Keratinocyte (primary cell): ENCODE results near the gene NLRC3. TPM values are rescaled to one million over a fixed set of nuclear protein-coding genes. Genes with fewer than 3 reads are reported as not detected.

Experiments used
- DNase-seq: peaks from one replicate; pipeline ENCODE4 v3.0.0-alpha.2; 2011; ENCODE audit warnings: low read depth, missing footprints, low spot score
- FAIRE-seq: peaks from 2 replicates; lab custom pipeline; 2011; peaks lifted over from hg19 to GRCh38; lab: Jason Lieb, UNC
- H2AFZ ChIP-seq: 2 replicates; pipeline ENCODE4 v1.6.0; 2012; ENCODE audit warnings: low read length, control low read depth, inconsistent platforms; ENCODE audit not compliant: control insufficient read depth
- H3K27ac ChIP-seq: 2 replicates; pipeline ENCODE4 v1.5.1; 2011; ENCODE audit warnings: low read length; ENCODE audit not compliant: control insufficient read depth, insufficient read depth
- H3K27me3 ChIP-seq: 3 replicates; pipeline ENCODE4 v1.6.0; 2011; ENCODE audit warnings: low read length; ENCODE audit not compliant: control insufficient read depth, insufficient read depth; ENCODE audit errors: extremely low read depth
- H3K36me3 ChIP-seq, 2 experiments: 2 replicates in 1 of 2; 3 replicates in 1 of 2; pipeline ENCODE4 v1.5.1; 2011; ENCODE audit warnings: low read length in 2 of 2, mild to moderate bottlenecking in 1 of 2; ENCODE audit not compliant: control insufficient read depth in 2 of 2, insufficient read depth in 2 of 2; ENCODE audit errors: extremely low read depth in 1 of 2
- H3K4me1 ChIP-seq: 3 replicates; pipeline ENCODE4 v1.5.1; 2011; ENCODE audit warnings: low read length; ENCODE audit not compliant: control insufficient read depth, insufficient read depth; ENCODE audit errors: extremely low read depth
- H3K4me2 ChIP-seq: 3 replicates; pipeline ENCODE4 v1.6.0; 2011; ENCODE audit warnings: low read depth, low read length; ENCODE audit not compliant: control insufficient read depth, insufficient read depth; ENCODE audit errors: extremely low read depth
- H3K4me3 ChIP-seq, 3 experiments: fragments of 200-600 bp in 1 of 3; sonication (generic) in 1 of 3; 2 replicates in 2 of 3; 3 replicates in 1 of 3; pipeline ENCODE4 v1.5.1; 2011 to 2016; ENCODE audit warnings: low read length in 3 of 3, mild to moderate bottlenecking in 3 of 3, control low read depth in 2 of 3, inconsistent platforms in 1 of 3, low read depth in 1 of 3, mixed read lengths in 1 of 3, mixed run types in 1 of 3, moderate library complexity in 1 of 3; ENCODE audit not compliant: control insufficient read depth in 2 of 3, insufficient read depth in 2 of 3; ENCODE audit errors: extremely low read depth in 1 of 3
- H3K79me2 ChIP-seq: 2 replicates; pipeline ENCODE4 v1.6.0; 2012; ENCODE audit warnings: low read length; ENCODE audit not compliant: control insufficient read depth, insufficient read depth
- H3K9ac ChIP-seq: 3 replicates; pipeline ENCODE4 v1.6.0; 2011; ENCODE audit warnings: low read length; ENCODE audit not compliant: control insufficient read depth, insufficient read depth; ENCODE audit errors: extremely low read depth
- H3K9me1 ChIP-seq: 3 replicates; pipeline ENCODE4 v1.6.0; 2011; ENCODE audit warnings: low read length; ENCODE audit not compliant: control insufficient read depth, insufficient read depth; ENCODE audit errors: extremely low read depth
- H3K9me3 ChIP-seq: 2 replicates; pipeline ENCODE4 v1.5.1; 2012; ENCODE audit warnings: low read depth, low read length; ENCODE audit not compliant: control insufficient read depth
- H4K20me1 ChIP-seq: 3 replicates; pipeline ENCODE4 v1.6.0; 2011; ENCODE audit warnings: low read length; ENCODE audit not compliant: control insufficient read depth, insufficient read depth; ENCODE audit errors: extremely low read depth
- EZH2 ChIP-seq: IDR thresholded peaks from one replicate; pipeline ENCODE4 v1.6.1; 2012; ENCODE audit warnings: inconsistent platforms, mild to moderate bottlenecking, low read length, moderate library complexity
- dilution Hi-C: fragments of 300-500 bp; cut with MboI; formaldehyde crosslinking; loops from one replicate; pipeline ENCODE4 v1.7.0; 2020; ENCODE audit warnings: low sequenced_read_pairs; ENCODE audit not compliant: extremely low pct_ligation_motif_present
- polyA plus RNA-seq, 5 experiments: library from polyadenylated mRNA; depleted of rRNA in 3 of 5; stranded (reverse) in 3 of 5; stranded (forward) in 1 of 5; unstranded in 1 of 5; fragments of >200 nt; gene quantifications; 1 replicate in 1 of 5; 2 replicates in 3 of 5; 3 replicates in 1 of 5; pipeline versions ENCODE4 v1.2.1 to v1.2.3, GENCODE V29; 2011 to 2012; ENCODE audit warnings: missing spikeins in 2 of 5, low read depth in 1 of 5, low replicate concordance in 1 of 5
- TF ChIP-seq, protein P1 (sequence below), 3 experiments: IDR thresholded peaks in 1 of 3; conservative IDR thresholded peaks in 1 of 3; optimal IDR thresholded peaks in 1 of 3; 2 replicates in 2 of 3; 3 replicates in 1 of 3; pipeline versions ENCODE3 to v1.5.1; 2011; ENCODE audit warnings: low read length in 3 of 3, mild to moderate bottlenecking in 3 of 3, moderate library complexity in 2 of 3, control low read depth in 1 of 3, inconsistent platforms in 1 of 3; ENCODE audit not compliant: insufficient read depth in 2 of 3; ENCODE audit errors: extremely low read depth in 1 of 3

Gene NLRC3
- polyA plus RNA-seq, 1 donor (not counting 4 experiments of a cell fraction or from before 2014, with no cell fraction given) = not detected

DNA sequence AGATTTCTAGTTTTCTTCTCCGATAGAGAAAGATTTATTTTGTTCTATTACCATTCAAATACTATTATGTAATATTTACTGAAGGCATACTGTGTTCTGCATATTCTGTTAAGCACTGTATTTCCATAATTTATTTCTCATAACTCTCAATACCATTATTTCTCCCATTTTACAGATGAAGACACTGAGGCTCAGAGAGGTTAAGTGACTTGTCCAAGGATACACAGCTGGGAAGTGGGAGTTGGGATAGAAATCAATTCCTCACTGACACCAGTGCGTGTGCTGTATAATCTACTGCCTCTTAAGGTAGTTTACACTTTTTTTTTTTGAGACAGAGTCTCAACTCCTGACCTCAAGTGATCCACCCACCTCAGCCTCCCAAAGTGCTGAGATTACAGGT, 7.4 kb downstream of the NLRC3 start:
- no peaks in the 10 kb centered on the region for H3K9me1 ChIP-seq
- dilution Hi-C loops = no loop called here
- H3K9me3 ChIP-seq = peaks cover 4% of the 10 kb centered on the region
- no peak for FAIRE-seq
- no peak overlapping the region for H3K27ac ChIP-seq
- H2AFZ ChIP-seq = no peak overlapping the region
- TF ChIP-seq, protein P1, sequence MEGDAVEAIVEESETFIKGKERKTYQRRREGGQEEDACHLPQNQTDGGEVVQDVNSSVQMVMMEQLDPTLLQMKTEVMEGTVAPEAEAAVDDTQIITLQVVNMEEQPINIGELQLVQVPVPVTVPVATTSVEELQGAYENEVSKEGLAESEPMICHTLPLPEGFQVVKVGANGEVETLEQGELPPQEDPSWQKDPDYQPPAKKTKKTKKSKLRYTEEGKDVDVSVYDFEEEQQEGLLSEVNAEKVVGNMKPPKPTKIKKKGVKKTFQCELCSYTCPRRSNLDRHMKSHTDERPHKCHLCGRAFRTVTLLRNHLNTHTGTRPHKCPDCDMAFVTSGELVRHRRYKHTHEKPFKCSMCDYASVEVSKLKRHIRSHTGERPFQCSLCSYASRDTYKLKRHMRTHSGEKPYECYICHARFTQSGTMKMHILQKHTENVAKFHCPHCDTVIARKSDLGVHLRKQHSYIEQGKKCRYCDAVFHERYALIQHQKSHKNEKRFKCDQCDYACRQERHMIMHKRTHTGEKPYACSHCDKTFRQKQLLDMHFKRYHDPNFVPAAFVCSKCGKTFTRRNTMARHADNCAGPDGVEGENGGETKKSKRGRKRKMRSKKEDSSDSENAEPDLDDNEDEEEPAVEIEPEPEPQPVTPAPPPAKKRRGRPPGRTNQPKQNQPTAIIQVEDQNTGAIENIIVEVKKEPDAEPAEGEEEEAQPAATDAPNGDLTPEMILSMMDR (optimal IDR thresholded peaks at IDR 0.05 in 1 of 3, IDR thresholded peaks at IDR 0.05 in 1 of 3, conservative IDR thresholded peaks at IDR 0.05 in 1 of 3; ENCODE audit: extremely low read depth in 1 of 3, insufficient read depth in 2 of 3, low read length in 3 of 3) = no peak
- TF ChIP-seq EZH2 = no peak
- H3K9ac ChIP-seq = no peak overlapping the region
- H4K20me1 ChIP-seq = no peaks in the 10 kb centered on the region
- no peak overlapping the region for H3K4me2 ChIP-seq
- no peaks in the 10 kb centered on the region for H3K36me3 ChIP-seq
- no peak for DNase-seq
- no peaks in the 10 kb centered on the region for H3K79me2 ChIP-seq
- H3K27me3 ChIP-seq = no peaks in the 10 kb centered on the region
- no peak overlapping the region for H3K4me3 ChIP-seq
- H3K4me1 ChIP-seq = no peaks in the 10 kb centered on the region

DNA sequence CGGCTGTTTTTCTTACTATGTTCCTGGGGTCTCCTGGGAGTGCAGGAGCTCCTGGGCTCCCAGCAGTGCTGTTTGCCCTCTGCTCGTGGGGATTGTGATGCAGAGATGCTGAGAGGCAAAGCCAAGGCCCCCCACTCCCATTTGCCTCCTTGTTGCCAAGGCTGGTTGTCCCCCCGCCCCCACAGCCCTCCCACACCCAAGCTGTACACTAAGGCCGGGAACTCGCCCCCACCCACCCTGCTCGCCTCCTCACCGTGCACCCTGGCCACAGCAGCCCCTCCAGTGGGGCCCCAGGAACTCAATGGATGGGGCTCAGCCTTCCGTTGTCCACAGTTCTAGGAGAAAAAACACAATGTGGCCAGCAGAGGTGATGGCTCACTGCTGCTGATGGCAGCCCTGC, 10.2 kb downstream of the NLRC3 start:
- DNase-seq (no peak), FAIRE-seq (no peak)
- Histone ChIP-seq H3K4me2 (no peak overlapping the region), H4K20me1 (no peaks in the 10 kb centered on the region), H2AFZ (no peak overlapping the region), H3K79me2 (no peaks in the 10 kb centered on the region), H3K36me3 (no peaks in the 10 kb centered on the region), H3K9me1 (no peaks in the 10 kb centered on the region), H3K9me3 (peaks cover 4% of the 10 kb centered on the region), H3K4me1 (no peaks in the 10 kb centered on the region), H3K27ac (no peak overlapping the region), H3K27me3 (no peaks in the 10 kb centered on the region), H3K9ac (no peak overlapping the region), H3K4me3 (no peak overlapping the region)
- TF ChIP-seq, protein P1 (optimal IDR thresholded peaks at IDR 0.05 in 1 of 3, IDR thresholded peaks at IDR 0.05 in 1 of 3, conservative IDR thresholded peaks at IDR 0.05 in 1 of 3; ENCODE audit: extremely low read depth in 1 of 3, insufficient read depth in 2 of 3, low read length in 3 of 3) = no peak
- TF ChIP-seq EZH2 = no peak
- dilution Hi-C loops = no loop called here
